ENCODE measurements around the gene PREX1. TPM values are rescaled to one million over a fixed set of nuclear protein-coding genes. Genes with fewer than 3 reads are reported as not detected.

Gene PREX1
- total RNA-seq, 1 experiment from 2014 or later: not detected

DNA sequence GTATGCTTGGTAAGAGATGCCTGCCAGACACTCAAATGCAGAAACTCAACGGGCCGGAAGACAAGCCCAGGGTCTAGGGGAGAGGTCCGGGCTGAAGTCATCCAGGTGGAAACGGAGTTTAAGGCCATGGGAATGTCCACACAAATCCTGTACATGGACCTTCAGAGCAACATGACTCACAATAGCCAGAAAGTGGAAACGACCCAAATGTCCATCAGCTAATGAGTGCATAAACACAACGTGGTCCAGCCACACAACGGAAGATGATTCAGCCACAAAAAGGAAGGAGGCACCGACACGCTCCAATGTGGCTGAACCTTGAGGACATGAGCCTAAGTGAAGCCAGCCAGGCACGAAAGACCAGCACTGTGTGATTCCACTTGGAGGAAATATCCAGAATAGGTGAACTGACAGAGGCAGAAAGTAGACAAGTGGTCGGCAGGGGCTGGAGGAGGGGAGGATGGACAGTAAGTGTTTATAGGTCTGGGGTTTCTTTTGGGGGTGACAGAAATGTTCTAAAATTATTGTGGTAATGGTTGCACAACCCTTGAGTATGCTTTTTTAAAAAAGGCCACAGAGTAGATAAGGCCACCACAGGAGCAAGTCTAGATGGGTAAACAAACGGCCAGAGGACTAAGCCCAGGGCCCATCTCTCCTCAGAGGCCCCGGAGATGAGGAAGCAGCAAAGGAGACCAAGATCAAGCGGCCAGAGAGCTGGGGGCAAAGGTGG, 105.6 kb downstream of the PREX1 start:
- Mint-ChIP-seq H3K4me1 (ENCODE audit: insufficient read depth, unreplicated experiment) (no peaks in the 10 kb centered on the region), H3K27me3 (ENCODE audit: insufficient read depth, unreplicated experiment) (peaks cover 50% of the 10 kb centered on the region), H3K4me3 (ENCODE audit: unreplicated experiment) (no peak overlapping the region), H3K27ac (ENCODE audit: low read depth, unreplicated experiment) (no peak overlapping the region), H3K36me3 (ENCODE audit: insufficient read depth, unreplicated experiment) (no peaks in the 10 kb centered on the region), H3K9me3 (ENCODE audit: unreplicated experiment) (no peaks in the 10 kb centered on the region)
- POLR2A ChIA-PET: interaction anchor here (0.6 to 0.7 kb wide), 2 partner anchors 21 to 315 kb away, joined by 3 read pairs; no protein-coding TSS in a partner anchor
- CTCF ChIA-PET: interaction anchor here (1.1 kb wide), 1 partner anchor 10 kb away, joined by 3 read pairs; no protein-coding TSS in a partner anchor
- TF ChIP-seq, protein P1, sequence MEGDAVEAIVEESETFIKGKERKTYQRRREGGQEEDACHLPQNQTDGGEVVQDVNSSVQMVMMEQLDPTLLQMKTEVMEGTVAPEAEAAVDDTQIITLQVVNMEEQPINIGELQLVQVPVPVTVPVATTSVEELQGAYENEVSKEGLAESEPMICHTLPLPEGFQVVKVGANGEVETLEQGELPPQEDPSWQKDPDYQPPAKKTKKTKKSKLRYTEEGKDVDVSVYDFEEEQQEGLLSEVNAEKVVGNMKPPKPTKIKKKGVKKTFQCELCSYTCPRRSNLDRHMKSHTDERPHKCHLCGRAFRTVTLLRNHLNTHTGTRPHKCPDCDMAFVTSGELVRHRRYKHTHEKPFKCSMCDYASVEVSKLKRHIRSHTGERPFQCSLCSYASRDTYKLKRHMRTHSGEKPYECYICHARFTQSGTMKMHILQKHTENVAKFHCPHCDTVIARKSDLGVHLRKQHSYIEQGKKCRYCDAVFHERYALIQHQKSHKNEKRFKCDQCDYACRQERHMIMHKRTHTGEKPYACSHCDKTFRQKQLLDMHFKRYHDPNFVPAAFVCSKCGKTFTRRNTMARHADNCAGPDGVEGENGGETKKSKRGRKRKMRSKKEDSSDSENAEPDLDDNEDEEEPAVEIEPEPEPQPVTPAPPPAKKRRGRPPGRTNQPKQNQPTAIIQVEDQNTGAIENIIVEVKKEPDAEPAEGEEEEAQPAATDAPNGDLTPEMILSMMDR (IDR thresholded peaks at IDR 0.05; ENCODE audit: unreplicated experiment): no peak
- intact Hi-C loops (cut with micrococcal nuclease): no loop called here
- BruUV-seq (replicated peaks): no TSS peak
- DNase-seq (ENCODE audit: unreplicated experiment): peak; percentile 16

DNA sequence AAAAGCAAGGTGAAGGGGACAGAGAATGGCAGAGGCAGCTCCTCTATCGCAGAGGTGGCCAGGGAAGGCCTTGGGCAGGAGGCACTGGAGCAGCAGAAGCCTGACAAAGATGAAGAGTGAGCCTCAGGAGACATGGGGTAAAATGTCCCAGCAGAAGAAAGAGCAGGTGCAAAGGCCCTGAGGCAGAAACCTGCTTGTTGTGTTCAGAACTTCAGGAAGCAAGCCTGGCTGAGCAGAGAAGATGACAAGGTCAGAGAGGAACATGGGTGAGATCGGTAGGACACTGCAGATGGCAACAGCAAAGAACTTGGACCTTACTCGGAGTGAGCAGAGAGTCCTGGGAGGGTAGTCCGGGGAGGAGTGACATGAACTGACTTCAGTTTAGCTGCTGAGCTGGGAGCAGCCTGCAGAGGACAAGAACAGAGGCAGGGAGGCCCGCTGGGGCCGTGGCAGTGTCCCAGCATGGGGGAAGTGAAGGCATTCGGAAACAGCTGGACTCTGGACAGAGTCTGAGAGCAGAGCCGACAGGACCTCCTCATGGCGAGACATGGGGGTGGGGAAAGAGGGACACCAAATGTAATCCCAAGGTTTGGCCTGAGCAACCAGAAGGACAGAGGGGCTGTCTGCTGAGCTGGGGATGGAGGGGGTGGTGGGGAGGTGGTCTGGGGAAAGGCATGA, 106.3 kb downstream of the PREX1 start:
- POLR2A ChIA-PET: interaction anchor here (0.6 kb wide), 1 partner anchor 1065 kb away, joined by 4 read pairs; no protein-coding TSS in a partner anchor

DNA sequence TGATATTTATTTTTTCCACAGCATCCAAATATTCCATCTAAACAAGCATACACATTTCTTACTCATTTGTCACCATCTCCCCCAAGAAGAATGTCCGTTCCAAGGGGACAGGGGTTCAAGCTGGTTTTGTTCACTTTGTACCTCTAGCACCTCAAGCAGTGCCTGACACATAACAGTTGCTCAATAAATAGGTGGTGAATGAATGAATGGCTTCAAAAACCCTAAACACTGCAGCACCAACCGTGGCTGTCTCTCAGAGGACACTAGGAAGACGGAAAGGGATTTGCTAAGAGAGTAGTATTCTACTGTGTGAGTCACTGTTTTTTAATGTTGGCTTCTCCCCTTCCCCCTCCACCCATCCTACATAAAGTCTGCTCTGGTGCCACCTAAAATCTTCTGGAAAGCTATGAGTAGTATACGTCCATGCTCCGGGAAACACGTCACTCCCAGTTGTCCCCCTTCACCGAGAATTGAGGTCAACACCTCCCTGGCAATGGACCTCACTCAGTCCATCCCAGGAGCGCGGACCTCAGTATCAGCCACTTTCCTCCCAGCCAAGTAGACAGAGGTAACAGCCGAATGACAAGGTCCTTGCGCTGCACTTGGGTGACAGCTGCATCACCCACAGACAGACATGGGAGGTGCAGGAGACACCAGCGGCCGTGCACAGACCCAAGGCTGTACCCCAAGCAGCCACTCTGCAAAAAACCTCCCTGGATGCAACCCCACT, 107.4 kb downstream of the PREX1 start:
- H3K36me3 Mint-ChIP-seq (ENCODE audit: insufficient read depth, unreplicated experiment): no peaks in the 10 kb centered on the region
- no peaks in the 10 kb centered on the region for H3K9me3 Mint-ChIP-seq (ENCODE audit: unreplicated experiment)
- intact Hi-C loops (cut with micrococcal nuclease): no loop called here
- peaks cover 51% of the 10 kb centered on the region for H3K27me3 Mint-ChIP-seq (ENCODE audit: insufficient read depth, unreplicated experiment)
- no peak overlapping the region for H3K4me3 Mint-ChIP-seq (ENCODE audit: unreplicated experiment)
- no peak overlapping the region for H3K27ac Mint-ChIP-seq (ENCODE audit: low read depth, unreplicated experiment)
- POLR2A ChIA-PET: interaction anchor here (0.6 kb wide), 1 partner anchor 1064 kb away, joined by 4 read pairs; no protein-coding TSS in a partner anchor
- no TSS peak for BruUV-seq (replicated peaks)
- no peak for DNase-seq (ENCODE audit: unreplicated experiment)
- CTCF ChIA-PET: no interaction called here
- H3K4me1 Mint-ChIP-seq (ENCODE audit: insufficient read depth, unreplicated experiment): no peaks in the 10 kb centered on the region
- TF ChIP-seq, protein P1 (IDR thresholded peaks at IDR 0.05; ENCODE audit: unreplicated experiment): no peak

More for the DNA sequence above, 106.3 kb downstream of the PREX1 start:
- H3K36me3 Mint-ChIP-seq (ENCODE audit: insufficient read depth, unreplicated experiment): no peaks in the 10 kb centered on the region
- H3K4me3 Mint-ChIP-seq (ENCODE audit: unreplicated experiment): no peak overlapping the region
- H3K9me3 Mint-ChIP-seq (ENCODE audit: unreplicated experiment): no peaks in the 10 kb centered on the region
- no peak for DNase-seq (ENCODE audit: unreplicated experiment)
- CTCF ChIA-PET: interaction anchor here (1.1 kb wide), 1 partner anchor 9 kb away, joined by 3 read pairs; no protein-coding TSS in a partner anchor
- no TSS peak for BruUV-seq (replicated peaks)
- H3K4me1 Mint-ChIP-seq (ENCODE audit: insufficient read depth, unreplicated experiment): no peaks in the 10 kb centered on the region
- intact Hi-C loops (cut with micrococcal nuclease): no loop called here
- H3K27ac Mint-ChIP-seq (ENCODE audit: low read depth, unreplicated experiment): no peak overlapping the region
- TF ChIP-seq, protein P1 (IDR thresholded peaks at IDR 0.05; ENCODE audit: unreplicated experiment): no peak
- H3K27me3 Mint-ChIP-seq (ENCODE audit: insufficient read depth, unreplicated experiment): peaks cover 51% of the 10 kb centered on the region
